B cell (primary cell): Measurements from ENCODE around the gene ELL.

ENCODE experiments used
- CTCF ChIP-seq: fragments of 200-600 bp; IDR thresholded peaks from one replicate; pipeline ENCODE4 v1.8.0; 2022; ENCODE audit warnings: antibody characterized with exemption, mild to moderate bottlenecking
- EZH2 ChIP-seq: IDR thresholded peaks from 2 replicates; pipeline ENCODE4 v1.6.1; 2012; ENCODE audit warnings: borderline replicate concordance, low read depth, mild to moderate bottlenecking, moderate library complexity, low read length; ENCODE audit not compliant: insufficient read depth, poor library complexity, severe bottlenecking

- TF ChIP-seq CTCF, result no peak
- no peak for TF ChIP-seq EZH2
Measured at GRCh38 chr19:18502246-18502637, 19.6 kb downstream of the ELL start.
